GM18868 (cell line): ENCODE measurements around the gene ATRNL1.

ENCODE experiments used
- ATAC-seq: cut with Tn5 transposase; IDR thresholded peaks from one replicate; pipeline ENCODE4 v1.9.1; 2021; ENCODE audit warnings: mild to moderate bottlenecking, moderate library complexity; ENCODE audit not compliant: unreplicated experiment

ATRNL1 gene

GRCh38 chr10:115093286-115093775 lies at the start of gene ATRNL1:
ATRNL1 (plus strand) TSS chr10:115093365; CDS start chr10:115093751, 386 bp downstream.
- peak; percentile 73 for ATAC-seq

DNA sequence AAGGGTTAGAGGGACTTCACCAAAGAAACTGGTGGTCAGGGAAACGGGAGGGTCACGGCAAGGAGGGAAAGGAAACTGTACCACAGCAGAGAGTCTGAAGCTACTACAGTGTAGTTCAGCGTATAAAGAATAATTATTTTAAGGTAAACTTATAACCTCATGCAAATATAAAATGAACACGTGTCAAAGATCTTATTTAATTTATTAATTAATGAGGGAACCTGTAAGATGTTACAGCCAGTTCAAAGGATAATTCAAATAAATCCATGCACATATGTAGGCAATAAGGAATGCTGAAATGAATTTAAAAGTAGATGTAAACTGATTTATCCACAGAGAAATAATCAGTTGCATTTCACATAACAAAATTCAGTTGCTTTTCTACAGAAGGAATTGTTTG lies 49.4 kb upstream of the ATRNL1 start:
- ATAC-seq = no peak

DNA sequence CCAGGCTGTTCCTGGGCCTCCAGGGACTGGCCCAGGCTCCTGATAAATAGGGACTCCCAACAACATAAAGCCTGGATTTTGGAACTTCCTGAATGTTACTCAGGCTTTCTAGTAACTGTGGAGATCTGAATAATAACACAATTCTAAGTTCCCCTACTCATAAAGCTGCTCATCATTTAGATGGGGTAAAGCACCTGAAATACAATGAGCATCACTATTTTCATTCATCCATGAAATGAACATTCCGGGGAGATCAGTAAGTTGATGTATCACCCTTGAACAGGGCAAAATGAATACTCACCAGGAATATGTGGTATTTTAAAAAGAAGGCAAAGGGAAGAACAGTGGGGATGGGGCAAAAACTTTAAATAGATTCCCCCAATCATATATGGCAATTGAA lies 48.3 kb upstream of the ATRNL1 start:
- no peak for ATAC-seq

- no peak for ATAC-seq
These were observed 47.7 kb upstream of the ATRNL1 start for GRCh38 chr10:115045499-115045898.

DNA sequence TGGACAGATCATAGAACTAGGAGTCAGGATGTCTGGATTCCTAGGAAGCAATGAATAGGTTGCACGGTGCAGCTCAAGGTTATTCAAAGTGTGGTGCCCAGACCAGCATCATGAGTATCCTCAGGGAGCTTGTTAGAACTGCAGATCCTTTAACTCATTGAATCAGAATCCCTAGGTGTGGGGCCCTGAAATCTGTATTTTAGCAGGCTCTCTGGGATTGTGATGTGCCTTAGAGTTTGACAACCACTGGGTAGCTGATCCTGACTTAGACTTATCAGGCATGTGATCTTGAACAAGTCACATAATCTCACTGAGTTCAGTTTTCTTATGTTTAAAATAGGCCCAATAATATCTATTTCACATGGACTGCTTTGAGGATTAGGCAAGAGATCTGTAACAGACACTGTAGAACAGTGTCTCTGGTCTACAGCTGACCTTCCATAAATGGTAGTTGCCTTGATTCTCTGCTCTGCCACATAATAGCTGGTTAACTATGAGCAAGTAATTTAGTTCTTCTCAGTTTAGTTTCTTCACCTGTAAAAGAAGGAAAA lies 46.4 kb upstream of the ATRNL1 start:
- ATAC-seq = no peak

DNA sequence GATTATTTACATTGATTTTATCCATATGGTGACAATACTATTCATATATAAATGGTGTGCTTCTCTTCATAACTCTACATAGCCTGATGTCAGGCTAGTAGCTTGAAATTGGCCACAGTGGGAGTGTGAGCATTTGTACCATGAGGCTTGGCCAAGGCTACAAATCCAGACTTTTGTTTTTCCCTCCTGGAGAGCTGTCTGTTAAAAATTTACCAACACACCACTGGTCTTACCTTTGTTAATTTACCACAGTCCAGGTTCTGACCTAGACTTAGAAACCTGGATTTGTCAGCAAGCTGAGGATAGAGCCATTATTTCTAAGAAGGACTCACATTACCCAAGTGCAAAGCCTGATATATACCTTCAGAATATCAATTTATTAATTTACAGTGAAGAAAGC lies 45.5 kb upstream of the ATRNL1 start:
- ATAC-seq = no peak

DNA sequence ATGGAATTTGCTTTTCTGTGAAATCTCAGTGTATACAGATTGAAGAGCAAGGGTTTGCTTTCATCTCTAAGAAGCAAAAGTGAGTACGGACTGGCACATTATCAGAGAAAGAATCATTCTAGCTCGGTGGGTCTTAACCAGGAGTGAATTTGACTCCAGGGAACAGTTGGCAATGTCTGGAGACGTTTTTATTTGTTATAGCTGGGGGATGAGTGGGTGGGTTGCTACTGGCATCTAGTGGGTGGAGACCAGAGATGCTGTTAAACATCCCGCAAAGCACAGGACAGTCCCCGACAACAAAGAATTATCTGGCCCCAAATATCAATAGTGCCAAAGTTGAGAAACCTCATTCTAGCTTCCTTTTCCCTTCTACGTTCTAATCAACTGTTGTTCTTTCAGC lies 43.8 kb upstream of the ATRNL1 start:
- ATAC-seq = no peak

GRCh38 chr10:115049960-115050359 lies 43.2 kb upstream of the ATRNL1 start:
- no peak for ATAC-seq

DNA sequence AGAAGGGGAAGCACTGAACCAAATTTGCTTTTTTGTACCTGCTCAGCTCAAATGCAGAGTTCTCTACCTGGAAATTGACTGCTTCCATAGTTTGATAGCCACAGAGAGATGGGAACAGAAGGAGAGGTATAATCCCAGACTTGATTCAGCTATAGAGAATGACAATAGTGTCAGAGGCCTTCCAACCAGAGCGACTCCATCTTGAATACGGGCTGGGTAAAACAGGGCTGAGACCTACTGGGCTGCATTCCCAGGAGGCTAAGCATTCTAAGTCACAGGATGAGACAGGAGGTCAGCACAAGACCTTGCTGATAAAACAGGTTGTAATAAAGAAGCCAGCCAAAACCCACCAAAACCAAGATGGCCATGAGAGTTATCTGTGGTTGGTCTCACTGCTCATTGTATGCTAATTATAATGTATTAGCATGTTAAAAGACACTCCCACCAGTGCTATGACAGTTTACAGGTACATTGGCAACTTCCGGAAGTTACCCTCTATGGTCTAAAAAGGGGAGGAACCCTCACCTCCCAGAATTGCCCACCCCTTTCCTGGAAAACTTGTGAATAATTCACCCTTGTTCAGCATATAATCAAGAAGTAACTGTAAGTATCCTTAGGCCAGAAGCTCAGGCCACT lies 42.7 kb upstream of the ATRNL1 start:
- ATAC-seq = no peak

GRCh38 chr10:115051216-115051615 lies 41.9 kb upstream of the ATRNL1 start:
- ATAC-seq = no peak

GRCh38 chr10:115052226-115052625 lies 40.9 kb upstream of the ATRNL1 start:
- ATAC-seq = no peak

DNA sequence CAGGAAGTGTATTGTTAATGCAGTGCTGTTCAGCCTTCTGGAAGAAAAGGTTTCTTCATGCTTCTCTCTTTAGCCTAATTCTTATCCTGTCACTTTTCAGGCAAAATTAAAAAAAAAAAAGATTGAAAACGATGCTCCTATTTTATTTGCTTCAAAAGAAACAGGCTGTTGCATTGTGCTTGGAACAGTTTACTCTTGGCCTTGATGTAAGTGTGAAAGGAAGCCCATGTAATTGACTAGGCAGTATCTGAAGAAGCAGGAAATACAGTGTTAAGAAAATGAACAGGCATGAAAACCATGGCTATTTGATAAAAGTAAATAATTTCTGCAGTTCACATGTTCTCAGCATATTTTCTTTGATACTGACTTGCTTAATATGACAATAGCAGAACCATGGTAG lies 40.4 kb upstream of the ATRNL1 start:
- ATAC-seq = no peak

GRCh38 chr10:115056186-115056585 lies 37.0 kb upstream of the ATRNL1 start:
- no peak for ATAC-seq

- ATAC-seq = no peak
These were observed 33.8 kb upstream of the ATRNL1 start for GRCh38 chr10:115059301-115059898.

DNA sequence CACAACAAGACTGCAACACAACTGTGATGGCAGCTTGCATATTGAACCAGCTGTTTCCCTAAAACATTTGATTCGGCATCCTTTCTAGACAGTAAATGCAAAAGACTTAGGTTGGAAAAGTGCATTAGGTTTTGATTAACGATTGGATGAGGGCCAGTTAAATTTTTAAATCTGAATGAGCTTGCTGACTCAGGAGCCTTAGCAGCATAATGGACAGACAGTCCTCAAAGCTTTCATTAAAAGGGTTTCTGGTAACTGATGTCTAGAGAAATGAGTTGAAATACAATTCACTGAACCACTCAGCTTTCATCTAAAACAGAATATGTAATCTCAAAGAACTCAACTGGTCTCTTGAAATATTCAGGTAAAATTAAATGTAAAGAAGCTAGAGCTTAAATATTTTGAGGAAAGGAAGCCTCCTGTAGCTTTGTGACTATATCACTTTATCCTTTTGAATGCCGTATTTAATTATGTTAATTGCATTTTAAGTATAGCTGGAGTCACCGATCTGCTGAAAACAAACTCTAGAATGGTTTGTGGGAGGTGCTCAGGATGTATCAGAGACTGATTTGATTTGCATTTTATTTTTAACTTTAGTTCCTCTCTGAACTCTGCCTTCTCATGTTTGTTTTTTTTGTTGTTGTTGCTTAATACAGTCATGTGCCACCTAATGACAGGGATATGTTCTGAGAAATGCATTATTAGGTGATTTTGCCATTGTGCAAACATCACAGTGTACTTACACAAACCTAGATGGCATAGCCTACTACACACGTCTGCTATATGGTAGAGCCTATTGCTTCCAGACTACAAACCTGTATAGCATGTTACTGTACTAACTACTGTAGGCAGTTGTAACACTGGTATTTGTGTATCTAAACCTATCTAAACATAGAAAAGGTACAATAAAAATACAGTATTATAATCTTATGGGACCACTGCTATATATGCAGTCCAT lies 29.2 kb upstream of the ATRNL1 start:
- ATAC-seq = no peak

GRCh38 chr10:115065801-115066200 lies 27.4 kb upstream of the ATRNL1 start:
- ATAC-seq = no peak

DNA sequence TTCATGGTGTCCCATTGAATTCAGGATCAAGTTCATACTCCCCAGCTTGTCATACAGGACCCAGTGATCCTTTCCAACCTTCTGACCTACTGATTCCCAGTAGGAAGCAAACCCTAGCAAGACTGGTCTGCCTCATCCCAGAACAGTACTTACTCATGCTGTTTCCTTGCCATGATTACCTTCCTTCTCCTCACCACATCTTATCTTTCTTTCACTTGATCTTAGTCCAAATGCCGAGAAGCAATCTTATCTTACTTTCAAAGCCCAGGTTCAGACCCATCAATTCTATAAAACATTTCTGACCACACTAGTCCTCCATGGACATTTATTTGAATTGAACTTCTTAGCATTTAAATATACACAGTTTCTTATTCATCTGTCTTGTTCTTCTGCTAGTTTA lies 26.6 kb upstream of the ATRNL1 start:
- ATAC-seq = no peak

DNA sequence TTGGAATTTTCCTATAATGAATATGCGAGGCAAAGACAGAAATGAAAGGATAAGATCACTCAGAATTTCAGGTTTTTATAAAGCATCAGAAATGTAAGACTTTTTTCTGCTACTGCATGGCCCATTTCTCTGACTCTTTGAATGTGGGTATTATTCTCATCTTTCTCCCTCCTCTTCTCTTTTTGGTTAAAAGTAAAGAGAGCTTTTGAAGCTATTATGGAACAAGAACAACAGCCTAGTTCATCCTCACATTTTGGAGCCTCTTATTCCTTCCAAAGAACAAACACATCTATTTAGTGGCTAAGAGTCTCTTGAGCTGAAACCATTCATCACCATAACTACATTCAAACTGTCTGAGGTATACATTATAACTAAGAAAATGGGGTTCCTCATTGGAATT lies 19.4 kb upstream of the ATRNL1 start:
- no peak for ATAC-seq

- ATAC-seq = no peak
These were observed 10.7 kb upstream of the ATRNL1 start for GRCh38 chr10:115082506-115082905.

DNA sequence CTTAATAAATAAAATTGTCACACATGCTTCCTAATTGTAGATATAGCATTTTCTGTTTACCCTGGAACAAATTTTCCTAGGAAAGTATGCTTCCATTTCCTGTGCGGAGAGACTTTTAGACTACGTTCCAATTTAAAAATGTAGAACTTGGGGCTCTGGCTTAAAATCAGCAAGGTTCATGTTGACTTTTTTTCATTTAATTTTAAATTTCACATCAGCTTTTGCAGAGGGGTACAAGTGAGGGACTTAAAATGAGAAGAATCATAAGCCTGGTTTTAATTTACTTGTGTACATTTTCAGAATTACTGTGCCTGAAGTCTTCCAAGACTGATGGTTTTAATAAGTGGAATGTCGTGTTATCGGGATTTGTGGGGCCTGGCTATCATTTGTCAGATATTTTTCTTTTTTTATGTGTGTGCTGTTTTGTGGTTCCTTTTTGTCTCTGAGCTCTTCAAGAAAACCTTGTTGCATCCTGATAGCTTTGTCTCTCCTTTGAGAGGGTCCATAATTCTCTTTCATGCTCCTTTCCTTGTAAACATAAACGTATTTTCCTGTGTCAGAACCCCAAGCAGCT lies 8.8 kb upstream of the ATRNL1 start:
- ATAC-seq = no peak

DNA sequence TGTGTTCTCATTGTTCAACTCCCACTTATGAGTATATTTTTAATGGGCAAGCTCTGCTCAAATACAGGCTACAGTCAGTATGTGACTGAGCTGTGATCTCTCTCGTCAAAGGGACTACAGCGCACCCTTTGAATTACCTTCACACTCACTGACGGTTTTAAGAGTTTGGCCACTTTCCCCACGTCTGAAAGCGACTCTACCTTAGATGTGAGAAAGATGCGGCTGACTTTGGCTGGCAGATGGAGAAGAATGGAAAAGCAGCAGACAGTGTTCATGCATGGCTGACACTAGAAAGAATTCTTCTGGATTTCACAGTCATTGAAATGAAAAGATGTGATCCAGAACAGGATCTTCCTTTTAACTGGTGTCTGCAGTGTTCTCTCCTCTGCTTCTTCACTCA lies 2.0 kb upstream of the ATRNL1 start:
- no peak for ATAC-seq
